Activated CD8-positive, alpha-beta memory T cell treated with anti-CD3 and anti-CD28 coated beads, Interleukin-2, amount 10 ng/mL, durations not matched to agents 7 days and 5 days (primary cell): ENCODE results near the gene SCAMP5. TPM values are rescaled to one million over a fixed set of nuclear protein-coding genes. Genes with fewer than 3 reads are reported as not detected.

Experiments used
- ATAC-seq: fragments of 150-1000 bp; cut with Tn5 transposase; one replicate; pipeline ENCODE4 v1.10.0; 2021; ENCODE audit warnings: moderate library complexity
- CTCF ChIA-PET: fragments of 350-600 bp; sonication (Branson Sonifier 250); formaldehyde crosslinking; loops from one replicate; lab custom pipeline; 2021; ENCODE audit warnings: antibody characterized with exemption; lab: Charles Lee
- DNase-seq: peaks from one replicate; pipeline ENCODE4 v3.0.0-alpha.2; 2020
- H3K27ac Mint-ChIP-seq: one replicate; pipeline ENCODE4 v1.8.0; 2021; ENCODE audit warnings: mild to moderate bottlenecking, mixed read lengths
- H3K27me3 Mint-ChIP-seq: one replicate; pipeline ENCODE4 v1.8.0; 2021; ENCODE audit warnings: mixed read lengths
- H3K36me3 Mint-ChIP-seq: one replicate; pipeline ENCODE4 v1.8.0; 2021; ENCODE audit warnings: mild to moderate bottlenecking, mixed read lengths
- H3K4me1 Mint-ChIP-seq: one replicate; pipeline ENCODE4 v1.8.0; 2021; ENCODE audit warnings: mixed read lengths
- H3K4me3 Mint-ChIP-seq: one replicate; pipeline ENCODE4 v1.8.0; 2021; ENCODE audit warnings: mild to moderate bottlenecking, moderate library complexity, mixed read lengths
- H3K9me3 Mint-ChIP-seq: one replicate; pipeline ENCODE4 v1.8.0; 2022; ENCODE audit warnings: low read depth, mixed read lengths
- total RNA-seq, 2 experiments: library from RNA; stranded (reverse); gene quantifications; one replicate each; pipeline ENCODE4 v1.2.3, GENCODE V29; 2021

SCAMP5 gene, protein sequence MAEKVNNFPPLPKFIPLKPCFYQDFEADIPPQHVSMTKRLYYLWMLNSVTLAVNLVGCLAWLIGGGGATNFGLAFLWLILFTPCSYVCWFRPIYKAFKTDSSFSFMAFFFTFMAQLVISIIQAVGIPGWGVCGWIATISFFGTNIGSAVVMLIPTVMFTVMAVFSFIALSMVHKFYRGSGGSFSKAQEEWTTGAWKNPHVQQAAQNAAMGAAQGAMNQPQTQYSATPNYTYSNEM
- under 1 TPM; 0.61 to 0.94 TPM for total RNA-seq

DNA sequence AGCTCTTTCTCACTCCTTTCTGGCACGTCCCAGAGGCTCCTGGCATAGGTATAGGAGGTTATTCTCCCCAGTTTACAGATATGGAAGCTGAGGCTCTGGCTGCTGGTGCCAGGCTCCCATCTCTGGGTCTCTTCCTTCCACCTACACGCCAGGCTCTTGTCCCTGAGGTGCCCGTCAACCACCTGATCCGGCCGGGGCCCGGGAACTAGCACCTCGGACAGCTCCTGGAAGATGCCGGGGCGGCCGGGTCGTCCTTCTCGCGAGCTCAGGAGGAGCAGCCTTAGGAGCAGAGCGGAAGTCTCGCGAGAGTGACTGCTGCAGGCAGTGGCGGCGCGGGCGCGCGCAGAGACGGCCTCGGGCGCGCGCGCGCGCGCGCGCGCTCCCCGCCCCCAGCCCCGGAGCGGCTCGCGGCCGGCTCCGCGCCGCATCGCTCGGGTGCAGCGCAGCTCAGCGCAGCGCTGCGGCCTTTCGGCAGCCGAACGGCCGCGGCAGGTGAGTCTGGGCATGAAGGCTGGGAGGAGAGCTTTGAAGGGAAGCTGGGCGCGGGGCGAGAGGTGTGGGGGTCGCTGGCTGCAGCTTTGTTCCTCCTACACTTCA, at the start of gene SCAMP5:
TSS of gene SCAMP5 (plus strand) at position 382 of the 597 bp plus-strand sequence. CDS start 16,277 bp downstream, outside the sequence.
- Mint-ChIP-seq H3K36me3 (no peaks in the 10 kb centered on the region), H3K27me3 (peaks cover 57% of the 10 kb centered on the region), H3K4me3 (peak within 1 kb of the TSS; percentile 57), H3K27ac (no peak within 1 kb of the TSS), H3K4me1 (peaks cover 18% of the 10 kb centered on the region), H3K9me3 (no peaks in the 10 kb centered on the region)
- ATAC-seq (peak; percentile 96), DNase-seq (peak; percentile 96)
- CTCF ChIA-PET, result interaction anchor here (0.8 to 1.7 kb wide), 8 partner anchors 13 to 941 kb away, joined by 3 to 5 read pairs (median 3); partner anchors contain the start of gene PPCDC

- H3K9me3 Mint-ChIP-seq, result no peaks in the 10 kb centered on the region
- no peak overlapping the region for H3K27ac Mint-ChIP-seq
- H3K4me3 Mint-ChIP-seq, result no peak overlapping the region
- H3K36me3 Mint-ChIP-seq, result no peaks in the 10 kb centered on the region
- CTCF ChIA-PET, result interaction anchor here (0.5 to 7.9 kb wide), 43 partner anchors 9 to 571 kb away, joined by 3 to 101 read pairs (median 4); partner anchors contain the start of genes COX5A, CSK and FAM219B
- H3K4me1 Mint-ChIP-seq, result peaks cover 9% of the 10 kb centered on the region
- H3K27me3 Mint-ChIP-seq, result no peaks in the 10 kb centered on the region
- peak; percentile 80 for ATAC-seq
- peak; percentile 86 for DNase-seq
Observed at GRCh38 chr15:74950078-74950908, 45.1 kb upstream of the SCAMP5 start.

- CTCF ChIA-PET, result interaction anchor here (0.5 to 7.9 kb wide), 42 partner anchors 9 to 572 kb away, joined by 3 to 101 read pairs (median 4); partner anchors contain the start of genes COX5A, CSK and FAM219B
- H3K4me1 Mint-ChIP-seq, result peaks cover 16% of the 10 kb centered on the region
- H3K27ac Mint-ChIP-seq, result no peak overlapping the region
- peaks cover 6% of the 10 kb centered on the region for H3K27me3 Mint-ChIP-seq
- no peak for ATAC-seq
- DNase-seq, result no peak
- no peak overlapping the region for H3K4me3 Mint-ChIP-seq
- no peaks in the 10 kb centered on the region for H3K36me3 Mint-ChIP-seq
- no peaks in the 10 kb centered on the region for H3K9me3 Mint-ChIP-seq
Observed at GRCh38 chr15:74951006-74951405, 44.4 kb upstream of the SCAMP5 start.

GRCh38 chr15:74954515-74954914, 40.8 kb upstream of the SCAMP5 start:
- H3K4me3 Mint-ChIP-seq, result no peak overlapping the region
- no peaks in the 10 kb centered on the region for H3K9me3 Mint-ChIP-seq
- no peak for DNase-seq
- H3K27me3 Mint-ChIP-seq, result peaks cover 28% of the 10 kb centered on the region
- no peak for ATAC-seq
- CTCF ChIA-PET, result interaction anchor here (1.1 to 4.1 kb wide), 4 partner anchors 10 to 185 kb away, joined by 3 to 17 read pairs (median 7); no protein-coding TSS in a partner anchor
- H3K27ac Mint-ChIP-seq, result no peak overlapping the region
- peaks cover 33% of the 10 kb centered on the region for H3K4me1 Mint-ChIP-seq
- H3K36me3 Mint-ChIP-seq, result no peaks in the 10 kb centered on the region

GRCh38 chr15:74955017-74955416, 40.3 kb upstream of the SCAMP5 start:
- CTCF ChIA-PET, result interaction anchor here (1.1 to 5.3 kb wide), 5 partner anchors 10 to 186 kb away, joined by 3 to 18 read pairs (median 11); no protein-coding TSS in a partner anchor
- H3K27me3 Mint-ChIP-seq, result peaks cover 33% of the 10 kb centered on the region
- peaks cover 35% of the 10 kb centered on the region for H3K4me1 Mint-ChIP-seq
- no peaks in the 10 kb centered on the region for H3K36me3 Mint-ChIP-seq
- H3K4me3 Mint-ChIP-seq, result peak overlapping the region; percentile 20
- no peaks in the 10 kb centered on the region for H3K9me3 Mint-ChIP-seq
- no peak overlapping the region for H3K27ac Mint-ChIP-seq
- no peak for DNase-seq
- no peak for ATAC-seq

DNA sequence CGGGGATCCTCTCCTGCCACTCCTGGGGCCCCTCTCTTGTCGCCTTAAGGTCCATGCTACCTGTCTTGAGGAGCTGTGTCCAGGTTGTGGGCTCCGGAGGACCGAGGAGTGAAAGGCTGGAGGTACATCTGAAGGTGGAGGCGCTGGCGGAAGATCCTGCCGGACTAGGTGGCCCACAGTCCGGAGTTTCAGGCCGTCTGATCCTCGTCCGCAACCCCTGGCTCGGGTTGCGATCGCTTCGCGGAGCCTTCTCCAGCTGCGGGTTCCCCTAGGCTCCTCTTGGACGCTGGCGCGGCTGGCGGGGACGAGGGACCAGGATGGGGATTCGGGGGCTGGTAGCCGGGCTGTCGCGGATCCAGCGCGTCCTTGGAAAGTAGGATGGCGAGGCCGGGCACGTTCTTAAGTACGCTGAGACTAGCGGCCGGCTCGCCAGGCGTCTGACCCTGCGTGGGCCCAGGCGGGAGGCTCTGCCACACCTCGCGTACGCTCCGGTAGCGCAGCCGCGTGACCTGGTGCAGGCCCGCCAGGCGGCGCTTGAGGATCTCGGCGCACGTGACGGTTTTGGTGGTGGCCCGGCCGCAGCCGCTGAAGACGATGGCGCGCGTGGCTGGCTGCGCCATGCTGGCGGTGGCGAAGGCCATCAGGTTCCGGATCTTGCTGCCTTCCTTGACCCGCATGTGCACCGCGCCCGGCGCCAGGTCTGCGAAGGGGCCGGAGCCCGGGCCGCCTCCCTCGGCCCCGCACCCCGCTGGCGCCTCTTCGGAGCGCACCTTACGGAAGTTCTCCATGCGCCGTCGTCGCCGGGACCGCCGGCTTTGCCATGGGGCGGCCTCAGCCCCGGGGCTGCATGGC, 39.3 kb upstream of the SCAMP5 start:
- peaks cover 39% of the 10 kb centered on the region for H3K27me3 Mint-ChIP-seq
- peak; percentile 40 for ATAC-seq
- H3K36me3 Mint-ChIP-seq, result no peaks in the 10 kb centered on the region
- CTCF ChIA-PET, result interaction anchor here (0.9 to 5.3 kb wide), 12 partner anchors 9 to 908 kb away, joined by 3 to 18 read pairs (median 5); partner anchors contain the start of gene FAM219B
- peak overlapping the region; percentile 69 for H3K4me3 Mint-ChIP-seq
- H3K27ac Mint-ChIP-seq, result no peak overlapping the region
- peak; percentile 70 for DNase-seq
- H3K9me3 Mint-ChIP-seq, result no peaks in the 10 kb centered on the region
- peaks cover 40% of the 10 kb centered on the region for H3K4me1 Mint-ChIP-seq

DNA sequence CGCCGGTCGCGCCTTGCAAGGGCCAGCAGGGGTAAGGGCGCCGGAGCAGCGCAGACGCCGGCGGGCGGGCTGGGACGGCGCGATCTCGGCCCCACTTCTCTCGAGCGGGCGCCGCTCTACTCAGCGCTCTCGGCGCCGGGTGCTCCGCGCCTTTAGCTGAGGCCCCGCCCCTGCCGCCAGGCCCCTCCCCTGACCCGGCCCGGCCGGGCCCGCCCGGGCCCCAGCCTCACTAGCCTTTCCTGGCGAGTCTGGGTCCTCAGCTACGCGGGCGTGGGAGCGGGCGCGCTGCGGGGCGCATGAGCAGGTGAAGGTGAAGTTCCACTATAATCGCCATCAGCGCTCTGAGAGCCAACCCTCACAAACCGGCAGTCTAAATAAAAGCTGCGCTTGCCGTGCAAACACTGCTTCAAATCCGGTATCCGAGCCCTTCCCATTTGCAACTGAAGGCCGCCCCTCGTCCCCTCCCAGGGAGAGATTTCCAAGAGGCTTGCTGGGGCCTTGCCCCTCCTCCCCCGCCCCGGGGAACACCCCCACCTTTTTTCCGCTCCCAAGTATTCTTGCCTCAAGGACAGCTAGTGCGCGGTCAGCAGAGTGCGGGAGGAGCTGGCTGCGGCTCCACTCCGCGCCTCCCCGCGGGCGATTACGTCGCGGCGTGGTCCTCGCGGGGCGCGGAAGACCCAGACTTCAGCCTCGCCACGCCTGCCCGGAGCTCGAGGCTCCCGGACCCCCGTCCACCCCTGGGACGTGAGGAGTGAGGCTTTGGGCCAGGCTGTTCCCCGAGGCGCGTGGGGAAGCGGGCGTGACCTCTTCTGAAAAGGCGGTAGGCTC, 38.5 kb upstream of the SCAMP5 start, which contains the start of gene RPP25:
TSS of gene RPP25 (minus strand) at position 125 of the 828 bp plus-strand sequence. CDS start 189 bp downstream, outside the sequence.
- Mint-ChIP-seq H3K4me1 (peaks cover 46% of the 10 kb centered on the region), H3K27me3 (peaks cover 46% of the 10 kb centered on the region), H3K36me3 (no peaks in the 10 kb centered on the region), H3K9me3 (no peaks in the 10 kb centered on the region), H3K4me3 (peak within 1 kb of the TSS; percentile 69), H3K27ac (no peak within 1 kb of the TSS)
- DNase-seq, result peak; percentile 80
- CTCF ChIA-PET, result interaction anchor here (0.7 to 5.3 kb wide), 19 partner anchors 10 to 909 kb away, joined by 3 to 18 read pairs (median 4); partner anchors contain the start of genes C15orf39, FAM219B and SCAMP5
- ATAC-seq, result peak; percentile 96

- Mint-ChIP-seq H3K27ac (no peak overlapping the region), H3K4me3 (peak overlapping the region; percentile 69), H3K36me3 (no peaks in the 10 kb centered on the region), H3K4me1 (peaks cover 46% of the 10 kb centered on the region), H3K9me3 (no peaks in the 10 kb centered on the region), H3K27me3 (peaks cover 51% of the 10 kb centered on the region)
- ATAC-seq (no peak), DNase-seq (no peak)
- CTCF ChIA-PET, result interaction anchor here (0.8 to 5.3 kb wide), 16 partner anchors 10 to 910 kb away, joined by 3 to 18 read pairs (median 4); partner anchors contain the start of genes C15orf39 and SCAMP5
Observed at GRCh38 chr15:74957476-74958035, 37.8 kb upstream of the SCAMP5 start.

DNA sequence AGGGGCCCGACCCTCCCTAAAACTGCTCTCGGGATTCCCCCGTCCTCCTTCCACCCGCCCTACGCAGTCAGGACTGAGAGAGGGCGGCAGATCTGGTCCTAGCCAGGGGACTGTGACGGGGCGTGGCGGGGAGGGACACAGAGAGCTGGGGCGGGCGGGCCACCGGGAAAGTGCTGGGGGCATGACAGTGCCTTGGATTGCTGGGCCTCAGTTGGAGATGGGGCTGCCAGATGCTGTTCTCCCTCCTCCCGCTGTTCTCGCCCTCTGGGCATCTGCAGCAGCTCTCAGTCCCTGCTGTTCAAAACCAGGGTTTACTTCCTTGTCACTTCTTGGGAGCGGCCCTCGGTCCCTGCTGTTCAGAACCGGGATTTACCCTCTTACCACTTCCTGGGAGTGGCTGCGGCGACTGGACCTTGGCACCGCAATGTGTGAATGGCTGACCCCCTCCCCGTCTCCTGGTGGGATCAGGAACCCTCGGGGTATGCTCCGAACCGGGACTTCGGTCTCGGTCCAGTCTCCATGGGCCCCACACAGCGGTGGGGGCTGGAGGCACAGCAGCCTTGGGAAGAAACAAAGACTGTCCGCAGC, 36.9 kb upstream of the SCAMP5 start:
- Mint-ChIP-seq H3K27me3 (peaks cover 59% of the 10 kb centered on the region), H3K4me1 (peaks cover 46% of the 10 kb centered on the region), H3K4me3 (no peak overlapping the region), H3K27ac (no peak overlapping the region), H3K36me3 (no peaks in the 10 kb centered on the region), H3K9me3 (no peaks in the 10 kb centered on the region)
- CTCF ChIA-PET, result interaction anchor here (1.1 to 5.3 kb wide), 4 partner anchors 8 to 323 kb away, joined by 3 to 18 read pairs (median 8); partner anchors contain the start of gene C15orf39
- no peak for ATAC-seq
- no peak for DNase-seq

GRCh38 chr15:74958908-74959585, 36.3 kb upstream of the SCAMP5 start:
- Mint-ChIP-seq H3K4me1 (peaks cover 46% of the 10 kb centered on the region), H3K27ac (no peak overlapping the region), H3K27me3 (peaks cover 59% of the 10 kb centered on the region), H3K9me3 (no peaks in the 10 kb centered on the region), H3K36me3 (no peaks in the 10 kb centered on the region), H3K4me3 (no peak overlapping the region)
- CTCF ChIA-PET, result interaction anchor here (1.1 to 5.3 kb wide), 5 partner anchors 9 to 324 kb away, joined by 3 to 18 read pairs (median 4); partner anchors contain the start of gene C15orf39
- no peak for ATAC-seq
- no peak for DNase-seq
